AG04450 (cell line): Measurements from ENCODE around the gene ZPLD1. TPM values are rescaled to one million over a fixed set of nuclear protein-coding genes. Genes with fewer than 3 reads are reported as not detected.

ENCODE experiments used
- CTCF ChIA-PET: fragments of 300-600, 350-600 bp; formaldehyde crosslinking; extraction: SDS; loops from one replicate; lab custom pipeline; 2022; ENCODE audit warnings: antibody characterized with exemption, inconsistent platforms; lab: Charles Lee
- POLR2A ChIA-PET: fragments of 350-600 bp; formaldehyde crosslinking; extraction: SDS; loops from one replicate; lab custom pipeline; 2021; ENCODE audit warnings: antibody characterized with exemption, inconsistent platforms; lab: Yijun Ruan, JAX
- DNase-seq: peaks from one replicate; pipeline ENCODE4 v3.0.0-alpha.2; 2011; ENCODE audit warnings: low read depth, low spot score
- H3K27ac ChIP-seq: one replicate; pipeline ENCODE4 v1.5.1; 2012; ENCODE audit warnings: low read depth, low read length, control low read depth
- H3K27me3 ChIP-seq: one replicate; pipeline ENCODE4 v1.6.0; 2012; ENCODE audit warnings: low read length; ENCODE audit not compliant: control insufficient read depth, insufficient read depth
- H3K4me3 ChIP-seq: 2 replicates; pipeline ENCODE4 v1.5.1; 2011; ENCODE audit warnings: mild to moderate bottlenecking, low read depth, low read length, control low read depth
- H3K9me3 ChIP-seq: 2 replicates; pipeline ENCODE4 v1.5.1; 2012; ENCODE audit warnings: low read length; ENCODE audit not compliant: control insufficient read depth, insufficient read depth
- polyA minus RNA-seq: library from RNA; depleted of rRNA, polyadenylated mRNA; stranded (reverse); fragments of >200 nt; gene quantifications from 2 replicates; pipeline ENCODE4 v1.2.3, GENCODE V29; 2011; rRNA and poly(A)+ RNA removed
- polyA plus RNA-seq: library from polyadenylated mRNA; depleted of rRNA; stranded (reverse); fragments of >200 nt; gene quantifications from 2 replicates; pipeline ENCODE4 v1.2.3, GENCODE V29; 2011; rRNA removed
- TF ChIP-seq, protein P1 (sequence below): IDR thresholded peaks from 2 replicates; pipeline ENCODE4 v1.5.1; 2011; ENCODE audit warnings: low read depth, low read length, control low read depth, inconsistent platforms

ZPLD1 gene
- polyA plus RNA-seq (0.02 TPM in 1 of 2 replicates, not detected in the other), polyA minus RNA-seq (not detected in 2 replicates)

DNA sequence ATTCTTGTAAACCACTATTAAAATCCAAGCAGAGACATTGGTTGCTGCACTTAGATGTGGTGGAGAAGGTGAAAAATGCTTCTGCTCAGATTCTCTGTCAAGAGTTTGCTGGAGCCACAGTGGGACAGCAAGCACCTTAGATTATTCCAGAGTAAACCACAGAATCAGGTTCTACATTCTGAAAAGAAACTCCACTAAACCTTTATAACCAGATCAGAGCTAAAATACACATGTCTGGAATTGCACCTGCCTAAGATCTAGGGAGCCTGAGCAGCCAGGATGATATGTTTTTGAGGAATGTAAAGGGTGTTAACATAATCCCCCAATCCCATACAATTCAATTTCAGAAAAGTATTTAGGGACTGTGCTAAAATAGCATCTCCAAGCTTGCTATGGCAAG, at the start of gene ZPLD1:
TSS of gene ZPLD1 (plus strand) at position 301 of the 400 bp plus-strand sequence. CDS start 3,473 bp downstream, outside the sequence.
- POLR2A ChIA-PET: no interaction called here
- Histone ChIP-seq H3K4me3 (no peak within 1 kb of the TSS), H3K27ac (no peak within 1 kb of the TSS), H3K27me3 (no peaks in the 10 kb centered on the region), H3K9me3 (no peaks in the 10 kb centered on the region)
- CTCF ChIA-PET: no interaction called here
- TF ChIP-seq, protein P1, sequence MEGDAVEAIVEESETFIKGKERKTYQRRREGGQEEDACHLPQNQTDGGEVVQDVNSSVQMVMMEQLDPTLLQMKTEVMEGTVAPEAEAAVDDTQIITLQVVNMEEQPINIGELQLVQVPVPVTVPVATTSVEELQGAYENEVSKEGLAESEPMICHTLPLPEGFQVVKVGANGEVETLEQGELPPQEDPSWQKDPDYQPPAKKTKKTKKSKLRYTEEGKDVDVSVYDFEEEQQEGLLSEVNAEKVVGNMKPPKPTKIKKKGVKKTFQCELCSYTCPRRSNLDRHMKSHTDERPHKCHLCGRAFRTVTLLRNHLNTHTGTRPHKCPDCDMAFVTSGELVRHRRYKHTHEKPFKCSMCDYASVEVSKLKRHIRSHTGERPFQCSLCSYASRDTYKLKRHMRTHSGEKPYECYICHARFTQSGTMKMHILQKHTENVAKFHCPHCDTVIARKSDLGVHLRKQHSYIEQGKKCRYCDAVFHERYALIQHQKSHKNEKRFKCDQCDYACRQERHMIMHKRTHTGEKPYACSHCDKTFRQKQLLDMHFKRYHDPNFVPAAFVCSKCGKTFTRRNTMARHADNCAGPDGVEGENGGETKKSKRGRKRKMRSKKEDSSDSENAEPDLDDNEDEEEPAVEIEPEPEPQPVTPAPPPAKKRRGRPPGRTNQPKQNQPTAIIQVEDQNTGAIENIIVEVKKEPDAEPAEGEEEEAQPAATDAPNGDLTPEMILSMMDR: no peak
- no peak for DNase-seq

DNA sequence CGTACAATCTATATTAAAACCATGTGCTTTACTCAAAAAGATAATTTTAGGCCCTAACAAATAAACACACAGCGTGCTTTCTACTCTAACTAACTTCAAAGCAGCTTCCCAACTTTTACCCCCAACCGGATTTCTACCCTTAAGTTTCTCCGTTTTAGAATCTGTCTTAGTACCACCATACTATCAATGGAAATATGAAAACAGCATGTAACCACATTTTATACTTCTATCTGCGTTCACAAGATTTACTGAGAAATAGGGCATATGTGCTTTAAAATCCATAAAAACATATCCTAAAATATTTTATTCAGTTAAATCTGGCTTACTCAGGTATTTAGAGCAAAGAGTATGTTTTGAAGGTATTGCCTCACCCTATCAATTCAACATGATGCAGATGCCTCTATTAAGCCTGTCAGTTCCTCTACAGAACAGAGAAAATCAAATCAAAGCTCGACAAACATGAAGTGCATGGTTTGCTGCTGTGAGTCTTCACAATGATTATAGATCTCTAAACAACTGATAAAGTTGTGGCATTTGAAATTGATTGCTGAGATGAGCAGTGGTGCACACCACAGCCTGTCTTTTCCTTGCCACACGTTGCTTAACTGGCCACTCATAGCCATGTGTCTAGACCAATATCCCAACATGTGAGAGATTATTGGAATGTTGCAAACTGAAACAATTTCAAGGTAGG, 44.5 kb upstream of the ZPLD1 start:
- POLR2A ChIA-PET: no interaction called here

DNA sequence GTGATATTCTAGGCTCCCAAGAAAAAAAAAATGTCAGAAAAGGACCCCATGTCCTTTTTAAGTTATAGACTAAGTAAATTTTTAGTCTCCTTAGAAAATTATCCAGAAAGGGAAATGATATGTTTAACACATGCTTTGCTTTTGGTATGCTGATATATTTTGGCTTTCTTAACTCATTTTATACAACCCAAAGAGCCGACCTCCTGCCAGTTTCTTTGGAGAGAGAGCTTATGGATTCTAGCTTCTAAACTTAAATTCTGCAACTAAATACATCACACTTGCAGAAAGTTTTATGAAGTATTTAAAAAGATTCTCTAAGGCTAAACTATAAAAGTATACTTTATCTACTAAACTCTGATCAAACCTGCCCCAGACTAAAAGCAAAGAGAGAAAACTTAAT, 43.9 kb upstream of the ZPLD1 start:
- CTCF ChIA-PET: no interaction called here
- Histone ChIP-seq H3K9me3 (no peaks in the 10 kb centered on the region), H3K4me3 (no peak overlapping the region), H3K27ac (no peak overlapping the region), H3K27me3 (no peaks in the 10 kb centered on the region)
- no peak for DNase-seq
- TF ChIP-seq, protein P1: no peak
- POLR2A ChIA-PET: no interaction called here

More for the DNA sequence above, 44.5 kb upstream of the ZPLD1 start:
- TF ChIP-seq, protein P1: no peak
- Histone ChIP-seq H3K9me3 (no peaks in the 10 kb centered on the region), H3K27me3 (no peaks in the 10 kb centered on the region), H3K4me3 (no peak overlapping the region), H3K27ac (no peak overlapping the region)
- DNase-seq: no peak
- CTCF ChIA-PET: interaction anchor here (1.2 kb wide), 1 partner anchor 283 kb away, joined by 3 read pairs; no protein-coding TSS in a partner anchor

DNA sequence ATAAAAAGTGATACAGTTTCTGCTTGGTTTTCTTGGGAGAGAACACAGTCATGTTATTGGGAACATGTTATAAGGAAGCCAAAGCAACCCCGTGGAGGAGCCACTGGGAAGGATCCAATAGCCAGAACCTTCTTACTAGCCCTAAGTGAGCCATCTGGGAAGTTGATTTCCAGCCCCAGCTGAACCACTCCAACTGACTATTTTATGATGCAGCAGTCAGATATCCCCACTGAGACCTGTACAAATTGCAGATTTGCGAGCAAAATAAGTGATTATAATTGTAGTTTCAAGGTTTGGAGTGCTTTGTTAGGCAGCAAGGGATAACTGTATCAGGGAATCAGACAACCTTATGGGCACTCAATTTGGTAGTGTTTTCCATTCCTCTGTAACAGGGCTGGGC, 43.3 kb upstream of the ZPLD1 start:
- ChIA-PET CTCF (no interaction called here), POLR2A (no interaction called here)
- Histone ChIP-seq H3K27ac (no peak overlapping the region), H3K27me3 (no peaks in the 10 kb centered on the region), H3K4me3 (no peak overlapping the region), H3K9me3 (no peaks in the 10 kb centered on the region)
- TF ChIP-seq, protein P1: no peak
- no peak for DNase-seq

DNA sequence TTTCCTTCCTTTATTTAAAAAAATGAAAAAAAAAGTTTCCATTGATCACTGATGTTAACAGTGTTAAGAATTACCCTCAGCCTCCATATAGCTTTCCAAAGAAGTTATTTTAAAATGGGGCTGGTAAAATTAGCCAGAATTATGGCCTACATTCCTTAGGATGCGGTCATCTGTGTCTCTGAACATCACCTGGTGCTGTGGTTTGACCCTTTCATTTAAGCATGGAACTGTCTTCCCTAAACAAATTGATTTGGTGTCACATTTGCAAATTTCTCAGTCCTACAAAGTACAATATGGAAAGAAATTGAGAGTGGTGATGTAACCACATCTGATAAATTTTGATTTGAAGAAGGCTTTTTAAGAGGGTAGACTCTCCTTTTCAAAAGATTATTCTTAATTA, 40.3 kb upstream of the ZPLD1 start:
- POLR2A ChIA-PET: no interaction called here
- no peaks in the 10 kb centered on the region for H3K27me3 ChIP-seq
- no peak for DNase-seq
- CTCF ChIA-PET: no interaction called here
- TF ChIP-seq, protein P1: no peak
- no peak overlapping the region for H3K4me3 ChIP-seq
- H3K27ac ChIP-seq: no peak overlapping the region
- H3K9me3 ChIP-seq: no peaks in the 10 kb centered on the region
